Skin epidermis (tissue), 12 donors: ENCODE measurements around the gene NKAIN2.
"Not testable (repeated sequence)": the region's sequence is repeated elsewhere in the genome, so short reads cannot be mapped to it uniquely, and the experiment has no call there.

Source experiments
- H3K27ac ChIP-seq, 21 experiments: fragments of 200-600 bp; sonication (generic) in 11 of 21; one replicate each; pipeline ENCODE4 v1.5.0; 2020; ENCODE audit warnings: mild to moderate bottlenecking in 3 of 21, inconsistent platforms in 2 of 21, moderate library complexity in 2 of 21
- H3K4me3 ChIP-seq, 7 experiments: fragments of 200-600 bp; sonication (generic) in 2 of 7; one replicate each; pipeline ENCODE4 v1.5.0; 2020; ENCODE audit warnings: inconsistent platforms in 2 of 7, mild to moderate bottlenecking in 2 of 7, moderate library complexity in 1 of 7

The NKAIN2 gene

DNA sequence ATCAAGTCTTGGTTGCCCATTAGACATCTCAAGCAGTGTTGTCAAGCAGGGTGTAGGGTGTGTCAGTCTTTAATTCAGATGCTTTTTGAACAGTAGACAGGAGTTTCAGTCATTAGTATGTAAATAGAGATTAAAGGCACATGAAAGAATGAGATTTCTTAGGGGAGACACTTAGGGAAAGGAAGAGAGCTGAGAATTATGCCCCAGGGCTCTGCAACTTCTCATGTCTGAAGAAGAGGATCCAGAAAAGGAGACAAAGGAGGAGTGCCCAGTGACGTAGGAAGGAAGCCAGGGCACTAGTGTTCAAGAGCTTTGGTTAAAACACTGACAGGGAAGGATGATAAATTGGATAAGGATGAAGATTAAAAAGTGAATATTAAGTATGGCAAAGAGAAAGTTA lies 569.7 kb downstream of the NKAIN2 start:
- Histone ChIP-seq H3K4me3 (no peak overlapping the region), H3K27ac (no peak overlapping the region)

GRCh38 chr6:124389127-124389526 lies 585.5 kb downstream of the NKAIN2 start:
- H3K4me3 ChIP-seq, result no peak overlapping the region

GRCh38 chr6:124393536-124393935 lies 589.9 kb downstream of the NKAIN2 start:
- Histone ChIP-seq H3K4me3 (no peak overlapping the region), H3K27ac (no peak overlapping the region)

More at GRCh38 chr6:124389127-124389526, 585.5 kb downstream of the NKAIN2 start:
- H3K27ac ChIP-seq, result no peak overlapping the region

- no peak overlapping the region for H3K4me3 ChIP-seq
- no peak overlapping the region for H3K27ac ChIP-seq
Measured at GRCh38 chr6:124396361-124396760, 592.7 kb downstream of the NKAIN2 start.

DNA sequence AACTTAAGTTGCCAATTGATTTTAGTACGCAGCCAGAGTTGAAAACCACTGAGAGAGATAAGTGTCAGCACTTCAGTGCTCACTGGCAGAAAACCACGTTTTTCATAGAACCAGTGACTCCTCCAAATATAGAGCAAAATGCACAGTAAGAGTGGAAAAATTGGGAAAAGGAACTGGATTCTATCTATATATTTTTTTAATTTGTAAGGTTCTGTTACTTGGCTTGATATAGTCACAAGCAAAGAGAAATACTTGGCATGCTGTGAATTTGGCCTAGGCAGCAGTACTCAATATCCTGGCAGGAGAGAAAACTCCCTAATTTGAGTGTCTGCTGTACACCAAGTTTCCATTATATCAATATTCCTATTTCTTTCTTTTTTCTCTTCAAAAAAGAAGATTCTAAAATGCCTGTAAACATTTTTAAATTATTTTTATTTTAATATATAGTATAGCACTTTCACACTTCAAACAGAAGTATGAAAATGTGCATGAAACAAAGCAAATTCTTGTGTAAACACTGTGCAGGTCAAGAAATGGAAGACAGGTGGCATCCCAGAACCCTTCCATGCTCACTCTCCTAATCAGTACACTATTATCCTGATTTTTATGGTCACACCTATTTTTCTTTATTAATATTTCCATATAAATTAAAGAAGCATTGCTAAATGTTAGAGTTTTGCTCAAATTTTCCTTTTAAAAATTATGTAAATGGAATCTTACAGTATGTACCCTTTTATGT lies 596.8 kb downstream of the NKAIN2 start:
- H3K4me3 ChIP-seq, result no peak overlapping the region
- H3K27ac ChIP-seq, result no peak overlapping the region

DNA sequence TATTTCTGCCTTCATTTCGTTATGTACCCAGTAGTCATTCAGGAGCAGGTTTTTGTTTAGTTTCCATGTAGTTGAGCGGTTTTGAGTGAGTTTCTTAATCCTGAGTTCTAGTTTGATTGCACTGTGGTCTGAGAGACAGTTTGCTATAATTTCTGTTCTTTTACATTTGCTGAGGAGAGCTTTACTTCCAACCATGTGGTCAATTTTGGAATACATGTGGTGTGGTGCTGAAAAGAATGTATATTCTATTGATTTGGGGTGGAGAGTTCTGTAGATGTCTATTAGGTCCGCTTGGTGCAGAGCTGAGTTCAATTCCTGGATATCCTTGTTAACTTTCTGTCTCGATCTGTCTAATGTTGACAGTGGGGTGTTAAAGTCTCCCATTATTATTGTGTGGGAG lies 606.8 kb downstream of the NKAIN2 start:
- H3K4me3 ChIP-seq, H3K27ac ChIP-seq: not testable (repeated sequence)

GRCh38 chr6:124412657-124413056 lies 609.0 kb downstream of the NKAIN2 start:
- not testable (repeated sequence) for H3K4me3 ChIP-seq, H3K27ac ChIP-seq

- H3K27ac ChIP-seq, result no peak overlapping the region
- no peak overlapping the region for H3K4me3 ChIP-seq
Measured at GRCh38 chr6:124420116-124420840, 616.6 kb downstream of the NKAIN2 start.

DNA sequence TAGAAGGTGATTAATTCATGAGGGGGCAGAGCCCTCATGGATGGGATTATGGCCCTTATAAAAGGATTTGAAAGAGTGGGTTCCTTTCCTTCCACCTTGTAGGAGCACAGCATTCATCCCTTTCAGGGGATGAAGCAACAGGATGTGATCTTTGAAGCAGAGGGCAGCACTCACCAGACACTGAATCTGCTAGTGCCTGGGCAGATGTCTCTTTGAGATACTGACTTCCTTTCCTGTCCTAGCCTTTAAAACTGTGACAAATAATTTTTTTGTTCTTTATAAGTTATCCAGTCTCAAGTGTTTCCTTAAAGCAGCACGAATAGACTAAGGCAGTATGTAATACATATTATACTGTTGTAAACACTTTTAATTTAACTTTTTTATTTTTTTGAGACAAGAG lies 620.0 kb downstream of the NKAIN2 start:
- no peak overlapping the region for H3K4me3 ChIP-seq
- H3K27ac ChIP-seq, result no peak overlapping the region

DNA sequence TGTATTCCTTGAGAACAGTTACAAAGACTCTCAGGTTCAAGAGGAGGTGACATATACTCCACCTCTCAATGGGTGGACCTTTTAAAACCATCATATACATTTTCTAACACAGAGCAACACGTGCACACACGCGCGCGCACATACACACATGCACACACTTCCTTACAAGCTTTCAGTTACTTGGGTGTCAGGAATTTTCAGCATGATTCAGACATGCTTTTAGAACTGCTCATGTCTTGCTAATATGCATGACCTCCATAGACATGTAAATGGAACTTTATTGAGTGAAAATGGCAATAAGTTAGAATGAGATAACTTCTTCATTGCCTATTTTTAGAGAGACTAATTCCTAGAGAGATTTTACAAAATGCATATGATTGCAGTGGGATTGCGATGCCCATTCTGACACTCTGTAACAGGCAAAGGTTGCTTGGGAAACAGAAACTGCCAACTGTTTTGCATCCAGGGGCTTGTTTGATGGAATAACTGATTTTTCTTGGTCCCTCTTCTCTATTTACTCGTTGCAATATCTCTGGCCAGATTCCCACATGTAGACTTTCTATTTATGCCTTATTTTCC lies 627.2 kb downstream of the NKAIN2 start:
- H3K27ac ChIP-seq, result no peak overlapping the region
- no peak overlapping the region for H3K4me3 ChIP-seq

DNA sequence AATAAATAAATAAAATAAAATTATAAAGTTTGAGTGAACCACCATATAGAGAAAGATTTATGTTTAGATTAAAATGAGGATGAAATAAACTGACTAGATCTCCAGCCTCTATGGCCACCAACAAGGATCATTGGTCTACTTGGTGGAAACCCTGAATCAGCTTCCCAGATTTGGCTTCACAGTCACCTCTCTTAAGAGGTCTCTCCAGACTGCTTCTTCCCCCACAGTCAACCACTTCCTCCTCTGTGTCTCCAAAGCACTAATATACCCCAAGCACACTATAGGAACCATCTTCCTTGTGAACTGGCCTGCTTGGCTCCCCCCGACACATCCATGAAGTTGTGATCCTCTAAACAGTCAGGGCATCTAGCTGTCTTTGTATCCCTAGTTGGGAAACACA lies 629.0 kb downstream of the NKAIN2 start:
- Histone ChIP-seq H3K4me3 (no peak overlapping the region), H3K27ac (no peak overlapping the region)

DNA sequence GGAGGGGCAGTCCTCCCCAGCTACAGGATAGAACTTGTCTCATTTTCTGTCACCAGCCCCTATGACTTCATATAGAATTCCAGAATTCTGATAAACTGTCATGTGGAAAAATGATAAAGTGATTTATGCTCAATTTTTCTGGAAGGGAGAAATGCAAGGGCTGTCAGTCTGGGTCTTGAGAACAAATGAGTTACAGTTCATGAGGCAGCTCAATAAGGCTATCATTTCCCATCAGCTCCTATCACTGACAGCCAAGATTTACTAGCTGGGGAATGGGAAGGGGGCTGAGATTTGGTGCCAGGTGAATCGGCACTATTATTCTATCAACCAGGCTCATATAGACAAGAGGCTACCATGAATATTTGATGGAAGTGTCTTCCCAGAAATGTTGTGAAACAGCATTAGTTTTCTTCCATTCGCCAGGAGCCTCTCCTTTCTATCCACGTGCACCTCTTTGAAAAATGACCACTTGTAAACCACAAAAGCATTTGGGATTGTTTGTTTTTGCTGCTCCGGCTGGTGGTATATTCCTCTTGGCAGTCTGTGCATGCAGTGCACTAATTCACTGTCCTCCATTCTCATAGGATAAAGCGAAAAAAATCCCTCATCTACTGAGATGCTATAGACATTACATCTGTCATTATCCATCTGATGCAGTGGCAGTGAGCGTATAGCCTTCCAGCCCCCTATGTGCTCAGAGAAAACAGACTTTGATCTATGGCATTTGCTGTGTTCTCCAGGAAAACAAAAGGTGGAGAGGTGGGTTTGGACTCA lies 629.9 kb downstream of the NKAIN2 start:
- no peak overlapping the region for H3K4me3 ChIP-seq
- H3K27ac ChIP-seq, result no peak overlapping the region

GRCh38 chr6:124434421-124434820 lies 630.8 kb downstream of the NKAIN2 start:
- no peak overlapping the region for H3K4me3 ChIP-seq
- H3K27ac ChIP-seq, result no peak overlapping the region

DNA sequence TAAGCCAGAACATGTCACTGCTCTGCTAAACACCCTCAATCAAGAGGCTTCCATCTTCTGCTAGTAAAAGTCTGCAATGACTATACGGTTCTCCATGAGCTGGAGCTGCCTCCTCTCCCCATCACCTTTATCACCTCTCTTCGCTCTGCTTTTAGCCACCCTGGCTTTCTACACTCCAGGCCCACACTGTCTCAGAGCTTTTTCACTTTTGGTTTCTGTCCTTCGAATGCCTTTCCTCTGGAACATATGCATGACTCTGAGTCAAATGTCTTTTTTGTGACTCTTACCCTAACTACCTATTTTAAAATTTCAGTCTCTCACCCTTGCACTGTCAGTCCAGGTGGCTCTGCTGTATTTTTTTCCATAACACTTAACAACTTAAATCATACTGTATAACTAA lies 633.1 kb downstream of the NKAIN2 start:
- no peak overlapping the region for H3K27ac ChIP-seq
- no peak overlapping the region for H3K4me3 ChIP-seq

- no peak overlapping the region for H3K4me3 ChIP-seq
Measured at GRCh38 chr6:124438546-124439065, 634.9 kb downstream of the NKAIN2 start.

DNA sequence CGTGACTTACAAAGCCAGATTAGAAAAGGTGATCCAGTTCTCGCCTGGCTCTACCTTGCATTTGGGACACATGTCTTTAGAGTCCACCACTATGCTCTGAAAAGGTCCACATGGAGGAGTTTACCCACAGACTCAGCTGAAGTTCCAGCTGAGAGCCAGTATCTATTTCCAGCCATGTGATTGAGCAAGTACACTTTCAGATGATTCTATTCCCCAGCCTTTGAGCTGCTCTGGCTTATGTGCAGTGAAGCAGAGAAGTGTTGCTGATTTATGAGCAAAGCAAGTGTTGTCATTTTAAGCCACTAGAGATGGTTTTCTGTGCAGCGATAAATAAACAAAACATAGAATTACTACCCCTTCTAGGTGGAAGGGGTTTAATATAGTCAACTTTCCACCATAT lies 637.8 kb downstream of the NKAIN2 start:
- H3K4me3 ChIP-seq, result no peak overlapping the region
- H3K27ac ChIP-seq, result no peak overlapping the region

More at GRCh38 chr6:124438546-124439065, 634.9 kb downstream of the NKAIN2 start:
- no peak overlapping the region for H3K27ac ChIP-seq

DNA sequence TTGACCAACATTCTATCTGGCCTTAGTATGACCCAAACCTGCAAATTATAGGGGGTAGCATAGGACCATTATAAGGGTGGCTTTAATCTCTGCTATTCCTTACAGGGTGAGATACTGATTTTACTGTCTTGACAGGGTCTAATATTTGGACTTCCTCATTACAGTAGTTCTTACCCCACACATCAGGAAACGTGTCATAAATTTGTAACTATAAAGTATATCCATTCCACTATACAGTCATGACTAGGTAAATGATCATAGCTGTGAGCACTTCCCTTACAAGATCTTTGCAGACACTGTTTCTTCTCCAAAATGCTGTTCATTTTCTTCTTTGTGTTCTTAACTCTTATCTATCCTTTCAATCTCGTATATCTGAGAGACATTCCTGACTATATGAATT lies 639.9 kb downstream of the NKAIN2 start:
- Histone ChIP-seq H3K27ac (no peak overlapping the region), H3K4me3 (no peak overlapping the region)

- H3K27ac ChIP-seq, result no peak overlapping the region
- no peak overlapping the region for H3K4me3 ChIP-seq
Measured at GRCh38 chr6:124445581-124445980, 641.9 kb downstream of the NKAIN2 start.

GRCh38 chr6:124446961-124447360 lies 643.3 kb downstream of the NKAIN2 start:
- Histone ChIP-seq H3K27ac (no peak overlapping the region), H3K4me3 (no peak overlapping the region)

DNA sequence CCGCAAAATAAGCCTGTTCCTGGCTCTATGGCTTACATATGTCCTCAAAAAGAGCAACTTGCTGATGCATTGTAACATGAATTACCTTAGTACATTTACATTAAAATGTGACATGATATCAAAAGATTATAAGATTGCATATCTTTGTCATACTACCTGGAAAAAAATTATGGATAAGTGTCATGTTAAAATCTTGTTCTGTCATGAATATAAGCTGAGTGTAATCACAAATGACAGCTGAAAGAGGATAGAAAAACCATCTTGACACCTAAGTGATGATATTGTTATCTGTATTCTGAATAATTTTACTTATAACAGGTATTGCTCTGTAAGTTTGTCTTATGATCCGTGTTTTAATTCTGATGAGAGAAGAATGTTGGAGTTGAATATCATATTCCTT lies 655.6 kb downstream of the NKAIN2 start:
- Histone ChIP-seq H3K4me3 (no peak overlapping the region), H3K27ac (no peak overlapping the region)
